ENCODE results near the gene OASL. TPM values are rescaled to one million over a fixed set of nuclear protein-coding genes. Genes with fewer than 3 reads are reported as not detected.

Gene OASL
- total and polyA plus RNA-seq, 4 donors, result 0.49 to 3.1 (median 1.3) TPM

DNA sequence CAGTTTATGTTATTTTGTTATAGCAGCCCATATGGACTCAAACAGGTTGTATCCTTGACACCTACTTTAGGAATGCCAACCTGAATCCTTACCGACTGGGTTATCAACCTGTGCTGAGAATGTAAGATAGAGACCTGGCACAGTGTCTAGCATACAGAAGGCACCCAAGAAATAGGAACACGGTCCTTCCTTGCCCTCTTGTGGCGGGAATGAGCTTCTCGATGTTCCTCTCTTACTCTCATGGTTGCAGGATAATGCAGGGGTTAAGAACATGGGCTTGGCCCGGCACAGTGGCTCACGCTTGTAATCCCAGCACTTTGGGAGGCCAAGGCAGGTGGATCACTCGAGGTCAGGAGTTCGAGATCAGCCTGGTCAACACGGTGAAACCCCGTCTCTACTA lies 29.3 kb downstream of the OASL start:
- peaks cover 0 to 6% of the 10 kb centered on the region in 2 donors for H3K36me3 ChIP-seq (ENCODE audit: control insufficient read depth in 1 of 2, insufficient read depth in 2 of 2, low read length in 1 of 2)
- intact Hi-C loops (cut with DNase I), result no loop called here
- no peaks in the 10 kb centered on the region for H3K27me3 ChIP-seq (ENCODE audit: control insufficient read depth in 1 of 2, insufficient read depth in 2 of 2, low read length in 1 of 2)
- WGBS, 2 donors, result 50 to 56% methylated on average over 10 of the region's 10 CpGs
- no peak overlapping the region for H3K4me3 ChIP-seq (ENCODE audit: low read length in 2 of 2)
- ATAC-seq (ENCODE audit: low FRiP score), result no peak
- no peaks in the 10 kb centered on the region for H3K9me3 ChIP-seq (ENCODE audit: control insufficient read depth, low read length)
- H3K4me1 ChIP-seq (ENCODE audit: control insufficient read depth in 1 of 2, insufficient read depth in 2 of 2, low read length in 2 of 2), result no peaks in the 10 kb centered on the region
- no peak for DNase-seq
- no peak overlapping the region for H3K27ac ChIP-seq (ENCODE audit: low read depth in 1 of 2, low read length in 2 of 2)

DNA sequence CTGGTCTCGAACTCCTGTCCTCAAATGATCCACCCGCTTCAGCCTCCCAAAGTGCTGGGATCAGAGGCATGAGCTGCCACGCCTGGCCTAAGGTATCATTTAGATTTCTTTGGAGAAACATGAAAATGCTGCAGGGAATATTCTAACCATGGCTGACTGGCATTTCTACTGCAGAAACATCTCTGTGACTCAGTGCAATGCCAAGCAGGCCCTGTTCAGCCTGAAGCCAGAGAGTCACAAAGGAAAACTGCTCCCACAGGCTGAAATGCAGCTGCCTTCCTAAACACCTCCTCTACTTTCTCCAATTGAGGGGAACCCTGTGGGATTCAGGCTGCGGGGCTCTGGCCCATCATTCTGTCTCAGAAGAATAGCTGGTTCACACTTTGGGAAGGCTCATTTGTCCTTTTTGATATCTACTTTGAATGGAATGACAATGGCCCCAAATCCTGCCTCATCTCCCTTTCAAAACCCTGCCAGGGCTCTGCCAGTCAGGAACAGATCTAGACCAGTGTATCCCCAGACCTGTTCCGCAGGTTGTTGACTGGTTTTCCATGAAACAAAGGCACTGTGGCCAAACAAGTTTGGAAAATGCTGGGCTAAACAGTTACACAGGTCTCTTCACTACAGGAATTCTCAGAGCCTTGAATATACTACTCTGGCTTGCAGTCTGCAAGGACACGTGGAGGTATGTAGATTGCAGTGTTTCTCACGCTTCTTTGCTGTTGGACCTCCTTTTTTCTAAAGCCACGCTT lies 30.5 kb downstream of the OASL start:
- WGBS, 2 donors, result 95 to 96% methylated on average over 8 of the region's 8 CpGs
- no peaks in the 10 kb centered on the region for H3K9me3 ChIP-seq (ENCODE audit: control insufficient read depth, low read length)
- ATAC-seq (ENCODE audit: low FRiP score) (no peak), DNase-seq (no peak)
- no peak overlapping the region for H3K4me3 ChIP-seq (ENCODE audit: low read length in 2 of 2)
- intact Hi-C loops (cut with DNase I), result no loop called here
- H3K27ac ChIP-seq (ENCODE audit: low read depth in 1 of 2, low read length in 2 of 2), result no peak overlapping the region
- H3K4me1 ChIP-seq (ENCODE audit: control insufficient read depth in 1 of 2, insufficient read depth in 2 of 2, low read length in 2 of 2), result no peaks in the 10 kb centered on the region
- H3K36me3 ChIP-seq (ENCODE audit: control insufficient read depth in 1 of 2, insufficient read depth in 2 of 2, low read length in 1 of 2), result peaks cover 0 to 6% of the 10 kb centered on the region in 2 donors
- no peaks in the 10 kb centered on the region for H3K27me3 ChIP-seq (ENCODE audit: control insufficient read depth in 1 of 2, insufficient read depth in 2 of 2, low read length in 1 of 2)

DNA sequence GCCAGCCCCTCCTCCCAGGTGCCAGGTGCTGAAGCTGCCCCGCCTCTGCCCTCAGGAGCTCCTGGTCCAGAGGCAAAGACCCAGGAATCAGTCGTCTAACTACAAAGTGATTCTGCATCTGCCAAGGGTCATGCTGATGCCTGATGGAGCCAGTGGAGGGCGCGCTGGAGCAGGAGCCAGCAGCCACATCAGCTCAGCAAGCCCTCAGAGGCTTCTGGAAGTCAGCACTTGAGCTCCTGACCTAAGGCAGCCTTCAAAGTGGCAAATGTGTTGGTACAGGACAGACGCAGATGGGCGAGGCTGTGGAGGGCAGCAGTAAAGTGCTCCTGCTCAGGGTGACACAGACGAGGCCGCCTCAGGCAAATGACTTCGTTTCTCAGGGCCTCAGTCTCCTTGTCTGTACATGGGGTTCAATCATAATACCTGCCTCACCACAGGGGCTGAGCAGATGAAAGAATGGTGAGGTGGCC lies 33.7 kb downstream of the OASL start:
- WGBS, 2 donors, result 65 to 72% methylated on average over 9 of the region's 9 CpGs
- Histone ChIP-seq H3K9me3 (ENCODE audit: control insufficient read depth, low read length) (no peaks in the 10 kb centered on the region), H3K4me1 (ENCODE audit: control insufficient read depth in 1 of 2, insufficient read depth in 2 of 2, low read length in 2 of 2) (no peaks in the 10 kb centered on the region), H3K36me3 (ENCODE audit: control insufficient read depth in 1 of 2, insufficient read depth in 2 of 2, low read length in 1 of 2) (peaks cover 0 to 1% of the 10 kb centered on the region in 2 donors), H3K27me3 (ENCODE audit: control insufficient read depth in 1 of 2, insufficient read depth in 2 of 2, low read length in 1 of 2) (no peaks in the 10 kb centered on the region), H3K27ac (ENCODE audit: low read depth in 1 of 2, low read length in 2 of 2) (no peak overlapping the region), H3K4me3 (ENCODE audit: low read length in 2 of 2) (no peak overlapping the region)
- DNase-seq (peak in 1 of 2 donors; percentile 59), ATAC-seq (ENCODE audit: low FRiP score) (no peak)
- intact Hi-C loops (cut with DNase I), result no loop called here

DNA sequence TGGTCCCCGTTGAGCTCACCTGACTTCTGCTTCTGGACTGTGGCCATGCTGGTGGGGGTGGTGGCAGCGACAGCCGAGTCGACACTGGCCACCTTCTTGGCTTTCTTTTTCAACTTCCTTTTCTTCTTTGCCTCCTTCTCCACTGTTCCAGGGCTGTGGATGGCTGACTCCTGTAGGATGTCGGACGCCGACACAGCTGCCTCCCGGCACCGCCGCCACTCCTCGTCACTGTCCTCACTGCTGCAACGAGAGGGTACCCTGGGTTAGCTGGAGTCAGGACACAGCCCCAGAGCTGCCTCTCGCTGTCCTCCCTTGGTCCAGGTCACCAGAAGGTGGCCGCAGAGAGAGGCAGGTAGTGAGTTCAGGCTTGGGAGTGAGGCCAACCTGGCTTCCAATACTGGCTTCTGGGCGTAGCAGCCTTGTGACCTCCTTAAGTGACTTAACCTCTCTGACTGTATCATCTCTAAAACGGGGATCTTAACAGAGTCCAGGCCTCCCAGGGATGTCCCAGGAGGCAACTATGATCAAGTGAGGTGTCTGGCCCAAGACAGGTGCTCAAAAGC lies 34.7 kb downstream of the OASL start:
- ATAC-seq (ENCODE audit: low FRiP score), result no peak
- WGBS, 2 donors, result 91 to 92% methylated on average over 16 of the region's 16 CpGs
- H3K4me1 ChIP-seq (ENCODE audit: control insufficient read depth in 1 of 2, insufficient read depth in 2 of 2, low read length in 2 of 2), result no peaks in the 10 kb centered on the region
- peak in 1 of 2 donors; percentile 63 for DNase-seq
- intact Hi-C loops (cut with DNase I), result no loop called here
- H3K36me3 ChIP-seq (ENCODE audit: control insufficient read depth in 1 of 2, insufficient read depth in 2 of 2, low read length in 1 of 2), result peaks cover 0 to 1% of the 10 kb centered on the region in 2 donors
- no peaks in the 10 kb centered on the region for H3K27me3 ChIP-seq (ENCODE audit: control insufficient read depth in 1 of 2, insufficient read depth in 2 of 2, low read length in 1 of 2)
- no peak overlapping the region for H3K4me3 ChIP-seq (ENCODE audit: low read length in 2 of 2)
- H3K9me3 ChIP-seq (ENCODE audit: control insufficient read depth, low read length), result no peaks in the 10 kb centered on the region
- no peak overlapping the region for H3K27ac ChIP-seq (ENCODE audit: low read depth in 1 of 2, low read length in 2 of 2)

DNA sequence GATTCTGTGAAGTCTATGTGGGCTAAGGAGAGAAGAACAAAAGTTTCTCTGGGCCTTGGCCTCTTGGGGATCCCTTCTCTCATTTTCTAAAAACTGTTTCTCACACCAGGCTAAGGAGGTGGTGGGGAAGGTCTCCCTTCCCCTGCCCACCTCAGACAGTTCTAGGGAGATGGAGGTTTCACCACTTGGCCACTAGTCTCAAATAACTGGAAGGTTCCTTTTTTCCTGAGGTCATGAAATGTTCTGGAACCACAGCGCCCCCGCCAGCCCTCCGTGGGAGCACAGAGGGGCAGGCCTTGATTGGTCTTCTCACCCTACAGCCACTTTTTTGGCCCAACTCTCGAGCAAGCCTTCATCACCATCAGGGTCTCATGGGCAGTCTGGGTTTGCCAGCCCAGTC lies 35.4 kb downstream of the OASL start:
- no peak for ATAC-seq (ENCODE audit: low FRiP score)
- intact Hi-C loops (cut with DNase I), result no loop called here
- Histone ChIP-seq H3K36me3 (ENCODE audit: control insufficient read depth in 1 of 2, insufficient read depth in 2 of 2, low read length in 1 of 2) (peaks cover 0 to 1% of the 10 kb centered on the region in 2 donors), H3K4me1 (ENCODE audit: control insufficient read depth in 1 of 2, insufficient read depth in 2 of 2, low read length in 2 of 2) (no peaks in the 10 kb centered on the region), H3K9me3 (ENCODE audit: control insufficient read depth, low read length) (no peaks in the 10 kb centered on the region), H3K27me3 (ENCODE audit: control insufficient read depth in 1 of 2, insufficient read depth in 2 of 2, low read length in 1 of 2) (no peaks in the 10 kb centered on the region), H3K4me3 (ENCODE audit: low read length in 2 of 2) (no peak overlapping the region), H3K27ac (ENCODE audit: low read depth in 1 of 2, low read length in 2 of 2) (no peak overlapping the region)
- WGBS, 2 donors, result 75 to 82% methylated on average over 4 of the region's 4 CpGs
- DNase-seq, result no peak

DNA sequence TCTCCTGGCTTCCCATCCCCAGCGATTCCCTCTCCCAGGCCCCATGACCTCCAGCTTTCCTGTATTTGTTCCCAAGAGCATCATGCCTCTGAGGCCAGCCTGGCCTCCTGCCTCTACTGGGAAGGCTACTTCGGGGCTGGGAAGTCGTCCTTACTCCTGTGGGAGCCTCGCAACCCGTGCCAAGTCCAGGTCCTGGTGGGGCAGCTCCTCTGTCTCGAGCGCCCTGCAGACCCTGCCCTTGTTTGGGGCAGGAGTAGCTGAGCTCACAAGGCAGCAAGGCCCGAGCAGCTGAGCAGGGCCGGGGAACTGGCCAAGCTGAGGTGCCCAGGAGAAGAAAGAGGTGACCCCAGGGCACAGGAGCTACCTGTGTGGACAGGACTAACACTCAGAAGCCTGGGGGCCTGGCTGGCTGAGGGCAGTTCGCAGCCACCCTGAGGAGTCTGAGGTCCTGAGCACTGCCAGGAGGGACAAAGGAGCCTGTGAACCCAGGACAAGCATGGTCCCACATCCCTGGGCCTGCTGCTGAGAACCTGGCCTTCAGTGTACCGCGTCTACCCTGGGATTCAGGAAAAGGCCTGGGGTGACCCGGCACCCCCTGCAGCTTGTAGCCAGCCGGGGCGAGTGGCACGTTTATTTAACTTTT lies 37.1 kb downstream of the OASL start:
- intact Hi-C loops (cut with DNase I), result no loop called here
- Histone ChIP-seq H3K27me3 (ENCODE audit: control insufficient read depth in 1 of 2, insufficient read depth in 2 of 2, low read length in 1 of 2) (no peaks in the 10 kb centered on the region), H3K4me3 (ENCODE audit: low read length in 2 of 2) (no peak overlapping the region), H3K36me3 (ENCODE audit: control insufficient read depth in 1 of 2, insufficient read depth in 2 of 2, low read length in 1 of 2) (peaks cover 0 to 1% of the 10 kb centered on the region in 2 donors), H3K27ac (ENCODE audit: low read depth in 1 of 2, low read length in 2 of 2) (no peak overlapping the region), H3K4me1 (ENCODE audit: control insufficient read depth in 1 of 2, insufficient read depth in 2 of 2, low read length in 2 of 2) (no peaks in the 10 kb centered on the region), H3K9me3 (ENCODE audit: control insufficient read depth, low read length) (no peaks in the 10 kb centered on the region)
- 86 to 87% methylated on average over 16 of the region's 16 CpGs for WGBS, 2 donors
- DNase-seq (peak in 1 of 2 donors; percentile 57), ATAC-seq (ENCODE audit: low FRiP score) (no peak)

DNA sequence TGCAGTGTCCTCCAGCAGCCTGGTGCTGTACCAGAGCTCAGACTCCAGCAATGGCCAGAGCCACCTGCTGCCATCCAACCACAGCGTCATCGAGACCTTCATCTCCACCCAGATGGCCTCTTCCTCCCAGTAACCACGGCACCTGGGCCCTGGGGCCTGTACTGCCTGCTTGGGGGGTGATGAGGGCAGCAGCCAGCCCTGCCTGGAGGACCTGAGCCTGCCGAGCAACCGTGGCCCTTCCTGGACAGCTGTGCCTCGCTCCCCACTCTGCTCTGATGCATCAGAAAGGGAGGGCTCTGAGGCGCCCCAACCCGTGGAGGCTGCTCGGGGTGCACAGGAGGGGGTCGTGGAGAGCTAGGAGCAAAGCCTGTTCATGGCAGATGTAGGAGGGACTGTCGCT lies 38.0 kb downstream of the OASL start:
- H3K9me3 ChIP-seq (ENCODE audit: control insufficient read depth, low read length), result no peaks in the 10 kb centered on the region
- DNase-seq, result peak in 1 of 2 donors; percentile 71
- H3K27ac ChIP-seq (ENCODE audit: low read depth in 1 of 2, low read length in 2 of 2), result no peak overlapping the region
- intact Hi-C loops (cut with DNase I), result no loop called here
- ATAC-seq (ENCODE audit: low FRiP score), result peak; percentile 5
- H3K27me3 ChIP-seq (ENCODE audit: control insufficient read depth in 1 of 2, insufficient read depth in 2 of 2, low read length in 1 of 2), result no peaks in the 10 kb centered on the region
- no peaks in the 10 kb centered on the region for H3K4me1 ChIP-seq (ENCODE audit: control insufficient read depth in 1 of 2, insufficient read depth in 2 of 2, low read length in 2 of 2)
- no peak overlapping the region for H3K4me3 ChIP-seq (ENCODE audit: low read length in 2 of 2)
- 92 to 93% methylated on average over 11 of the region's 11 CpGs for whole genome bisulfite sequencing, 2 donors
- H3K36me3 ChIP-seq (ENCODE audit: control insufficient read depth in 1 of 2, insufficient read depth in 2 of 2, low read length in 1 of 2), result peaks cover 0 to 1% of the 10 kb centered on the region in 2 donors

DNA sequence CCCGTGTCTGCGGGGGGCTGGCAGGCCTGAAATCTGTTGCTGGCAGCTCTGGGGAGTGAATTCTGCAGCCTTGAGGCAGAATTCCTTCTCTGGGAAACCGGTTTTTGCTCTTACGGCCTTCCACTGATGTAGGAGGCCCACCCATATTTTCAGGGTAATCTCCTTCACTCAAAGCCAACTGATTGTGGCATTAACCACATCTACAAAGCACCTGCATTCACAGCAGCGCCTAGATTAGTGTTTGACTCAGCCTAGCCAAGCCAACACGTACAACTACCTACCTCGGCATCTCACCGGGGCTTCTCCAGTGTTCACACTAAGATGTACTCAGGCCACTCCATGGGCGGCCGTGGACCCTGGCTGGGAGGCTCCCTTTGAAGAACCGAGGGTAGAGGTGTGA lies 38.5 kb downstream of the OASL start:
- Histone ChIP-seq H3K27me3 (ENCODE audit: control insufficient read depth in 1 of 2, insufficient read depth in 2 of 2, low read length in 1 of 2) (no peaks in the 10 kb centered on the region), H3K27ac (ENCODE audit: low read depth in 1 of 2, low read length in 2 of 2) (no peak overlapping the region), H3K4me3 (ENCODE audit: low read length in 2 of 2) (no peak overlapping the region), H3K4me1 (ENCODE audit: control insufficient read depth in 1 of 2, insufficient read depth in 2 of 2, low read length in 2 of 2) (no peaks in the 10 kb centered on the region), H3K9me3 (ENCODE audit: control insufficient read depth, low read length) (no peaks in the 10 kb centered on the region), H3K36me3 (ENCODE audit: control insufficient read depth in 1 of 2, insufficient read depth in 2 of 2, low read length in 1 of 2) (peaks cover 0 to 1% of the 10 kb centered on the region in 2 donors)
- ATAC-seq (ENCODE audit: low FRiP score) (no peak), DNase-seq (no peak)
- intact Hi-C loops (cut with DNase I), result no loop called here
- WGBS, 2 donors, result 62 to 66% methylated on average over 11 of the region's 11 CpGs

All from aorta (tissue), 5 donors.